Activated naive CD8-positive, alpha-beta T cell treated with anti-CD3 and anti-CD28 coated beads for 36 hours (primary cell): ENCODE measurements around the gene RBM23. TPM values are rescaled to one million over a fixed set of nuclear protein-coding genes. Genes with fewer than 3 reads are reported as not detected.
A peak's percentile ranks its signal among the peaks of the same experiment; 100 is the strongest.
"Not testable (repeated sequence)": the region's sequence is repeated elsewhere in the genome, so short reads cannot be mapped to it uniquely, and the experiment has no call there.

ENCODE experiments used
- DNase-seq: peaks from one replicate; pipeline ENCODE4 v3.0.0; 2021
- H3K27ac Mint-ChIP-seq: one replicate; pipeline ENCODE4 v1.8.0; 2022; ENCODE audit warnings: mild to moderate bottlenecking, moderate library complexity, mixed read lengths
- H3K27me3 Mint-ChIP-seq: one replicate; pipeline ENCODE4 v1.8.0; 2022; ENCODE audit warnings: mild to moderate bottlenecking, mixed read lengths
- H3K36me3 Mint-ChIP-seq: one replicate; pipeline ENCODE4 v1.8.0; 2021; ENCODE audit warnings: mild to moderate bottlenecking, mixed read lengths
- H3K4me1 Mint-ChIP-seq: one replicate; pipeline ENCODE4 v1.8.0; 2021; ENCODE audit warnings: mixed read lengths
- H3K4me3 Mint-ChIP-seq: one replicate; pipeline ENCODE4 v1.8.0; 2022; ENCODE audit warnings: mild to moderate bottlenecking, moderate library complexity, mixed read lengths
- H3K9me3 Mint-ChIP-seq: one replicate; pipeline ENCODE4 v1.8.0; 2022; ENCODE audit warnings: mixed read lengths
- total RNA-seq, 2 experiments: library from RNA; stranded (reverse); gene quantifications; one replicate each; pipeline ENCODE4 v1.2.3, GENCODE V29; 2021

Gene RBM23
- 10 to 100 TPM; 66.2 to 67.2 TPM for total RNA-seq

- H3K4me3 Mint-ChIP-seq = peak within 1 kb of the TSS; percentile 91
Observed at GRCh38 chr14:22918804-22919600, at the start of gene RBM23. Gene RBM23, minus strand, starts transcription at chr14:22919149.

GRCh38 chr14:22966783-22967269, 47.9 kb upstream of the RBM23 start:
- no peaks in the 10 kb centered on the region for H3K27me3 Mint-ChIP-seq
- no peak for DNase-seq
- no peaks in the 10 kb centered on the region for H3K4me1 Mint-ChIP-seq
- no peaks in the 10 kb centered on the region for H3K36me3 Mint-ChIP-seq
- H3K4me3 Mint-ChIP-seq = no peak overlapping the region
- no peaks in the 10 kb centered on the region for H3K9me3 Mint-ChIP-seq
- H3K27ac Mint-ChIP-seq = no peak overlapping the region

More at GRCh38 chr14:22918804-22919600, at the start of gene RBM23:
- peak within 1 kb of the TSS; percentile 99 for H3K27ac Mint-ChIP-seq
- peaks cover 5% of the 10 kb centered on the region for H3K27me3 Mint-ChIP-seq
- peak; percentile 98 for DNase-seq
- H3K4me1 Mint-ChIP-seq = peaks cover 44% of the 10 kb centered on the region
- H3K9me3 Mint-ChIP-seq = no peaks in the 10 kb centered on the region
- H3K36me3 Mint-ChIP-seq = peaks cover 49% of the 10 kb centered on the region

- not testable (repeated sequence) for H3K27ac Mint-ChIP-seq, H3K4me3 Mint-ChIP-seq, DNase-seq, H3K9me3 Mint-ChIP-seq, H3K4me1 Mint-ChIP-seq, H3K27me3 Mint-ChIP-seq, H3K36me3 Mint-ChIP-seq
Observed at GRCh38 chr14:22965916-22966782, 47.2 kb upstream of the RBM23 start.

- Mint-ChIP-seq H3K27ac (no peak overlapping the region), H3K27me3 (no peaks in the 10 kb centered on the region), H3K36me3 (no peaks in the 10 kb centered on the region), H3K4me3 (no peak overlapping the region), H3K4me1 (peaks cover 3% of the 10 kb centered on the region), H3K9me3 (no peaks in the 10 kb centered on the region)
- DNase-seq = no peak
Observed at GRCh38 chr14:22962061-22962676, 43.2 kb upstream of the RBM23 start.

- Mint-ChIP-seq H3K9me3 (no peaks in the 10 kb centered on the region), H3K4me3 (peak overlapping the region; percentile 95), H3K4me1 (peaks cover 16% of the 10 kb centered on the region), H3K36me3 (peaks cover 20% of the 10 kb centered on the region), H3K27me3 (no peaks in the 10 kb centered on the region), H3K27ac (peak overlapping the region; percentile 93)
- DNase-seq = no peak
Observed at GRCh38 chr14:22955702-22956569, 37.0 kb upstream of the RBM23 start.

GRCh38 chr14:22952418-22952817, 33.5 kb upstream of the RBM23 start:
- Mint-ChIP-seq H3K27ac (no peak overlapping the region), H3K4me1 (peaks cover 15% of the 10 kb centered on the region), H3K36me3 (peaks cover 33% of the 10 kb centered on the region), H3K27me3 (no peaks in the 10 kb centered on the region), H3K4me3 (no peak overlapping the region), H3K9me3 (no peaks in the 10 kb centered on the region)
- DNase-seq = no peak

- H3K27ac Mint-ChIP-seq, DNase-seq, H3K27me3 Mint-ChIP-seq, H3K9me3 Mint-ChIP-seq, H3K4me3 Mint-ChIP-seq: not testable (repeated sequence)
- peaks cover 38% of the 10 kb centered on the region for H3K36me3 Mint-ChIP-seq
- peaks cover 13% of the 10 kb centered on the region for H3K4me1 Mint-ChIP-seq
Observed at GRCh38 chr14:22951795-22952194, 32.8 kb upstream of the RBM23 start.

GRCh38 chr14:22945642-22946041, 26.7 kb upstream of the RBM23 start:
- no peak overlapping the region for H3K4me3 Mint-ChIP-seq
- peaks cover 24% of the 10 kb centered on the region for H3K36me3 Mint-ChIP-seq
- no peaks in the 10 kb centered on the region for H3K9me3 Mint-ChIP-seq
- DNase-seq = no peak
- no peaks in the 10 kb centered on the region for H3K4me1 Mint-ChIP-seq
- no peaks in the 10 kb centered on the region for H3K27me3 Mint-ChIP-seq
- no peak overlapping the region for H3K27ac Mint-ChIP-seq

GRCh38 chr14:22939684-22940083, 20.7 kb upstream of the RBM23 start:
- Mint-ChIP-seq H3K4me1 (no peaks in the 10 kb centered on the region), H3K4me3 (no peak overlapping the region), H3K36me3 (peaks cover 10% of the 10 kb centered on the region), H3K9me3 (no peaks in the 10 kb centered on the region), H3K27ac (no peak overlapping the region), H3K27me3 (no peaks in the 10 kb centered on the region)
- DNase-seq = no peak

GRCh38 chr14:22935156-22935555, 16.2 kb upstream of the RBM23 start:
- peaks cover 3% of the 10 kb centered on the region for H3K36me3 Mint-ChIP-seq
- peaks cover 8% of the 10 kb centered on the region for H3K4me1 Mint-ChIP-seq
- no peaks in the 10 kb centered on the region for H3K27me3 Mint-ChIP-seq
- no peaks in the 10 kb centered on the region for H3K9me3 Mint-ChIP-seq
- no peak overlapping the region for H3K27ac Mint-ChIP-seq
- H3K4me3 Mint-ChIP-seq = no peak overlapping the region
- DNase-seq = no peak

GRCh38 chr14:22932146-22932545, 13.2 kb upstream of the RBM23 start:
- no peak for DNase-seq
- Mint-ChIP-seq H3K27ac (no peak overlapping the region), H3K4me3 (no peak overlapping the region), H3K27me3 (no peaks in the 10 kb centered on the region), H3K4me1 (peaks cover 17% of the 10 kb centered on the region), H3K36me3 (peaks cover 10% of the 10 kb centered on the region), H3K9me3 (no peaks in the 10 kb centered on the region)

GRCh38 chr14:22929961-22930364, 11.0 kb upstream of the RBM23 start:
- Mint-ChIP-seq H3K9me3 (no peaks in the 10 kb centered on the region), H3K4me1 (peaks cover 31% of the 10 kb centered on the region), H3K36me3 (peaks cover 30% of the 10 kb centered on the region), H3K27me3 (no peaks in the 10 kb centered on the region), H3K4me3 (no peak overlapping the region), H3K27ac (no peak overlapping the region)
- no peak for DNase-seq

- peaks cover 31% of the 10 kb centered on the region for H3K4me1 Mint-ChIP-seq
- H3K4me3 Mint-ChIP-seq = no peak within 1 kb of the TSS
- H3K9me3 Mint-ChIP-seq = no peaks in the 10 kb centered on the region
- H3K36me3 Mint-ChIP-seq = peaks cover 36% of the 10 kb centered on the region
- DNase-seq = peak; percentile 97
- no peaks in the 10 kb centered on the region for H3K27me3 Mint-ChIP-seq
- H3K27ac Mint-ChIP-seq = no peak within 1 kb of the TSS
Observed at GRCh38 chr14:22929104-22929960, 10.4 kb upstream of the RBM23 start, which contains the start of gene PRMT5. Gene PRMT5, minus strand, starts transcription at chr14:22929376. Its CDS starts 15 bp downstream, at chr14:22929361.
